ENCODE results near the gene LRRC49.
"Not testable (repeated sequence)": the region's sequence is repeated elsewhere in the genome, so short reads cannot be mapped to it uniquely, and the experiment has no call there.

DNA sequence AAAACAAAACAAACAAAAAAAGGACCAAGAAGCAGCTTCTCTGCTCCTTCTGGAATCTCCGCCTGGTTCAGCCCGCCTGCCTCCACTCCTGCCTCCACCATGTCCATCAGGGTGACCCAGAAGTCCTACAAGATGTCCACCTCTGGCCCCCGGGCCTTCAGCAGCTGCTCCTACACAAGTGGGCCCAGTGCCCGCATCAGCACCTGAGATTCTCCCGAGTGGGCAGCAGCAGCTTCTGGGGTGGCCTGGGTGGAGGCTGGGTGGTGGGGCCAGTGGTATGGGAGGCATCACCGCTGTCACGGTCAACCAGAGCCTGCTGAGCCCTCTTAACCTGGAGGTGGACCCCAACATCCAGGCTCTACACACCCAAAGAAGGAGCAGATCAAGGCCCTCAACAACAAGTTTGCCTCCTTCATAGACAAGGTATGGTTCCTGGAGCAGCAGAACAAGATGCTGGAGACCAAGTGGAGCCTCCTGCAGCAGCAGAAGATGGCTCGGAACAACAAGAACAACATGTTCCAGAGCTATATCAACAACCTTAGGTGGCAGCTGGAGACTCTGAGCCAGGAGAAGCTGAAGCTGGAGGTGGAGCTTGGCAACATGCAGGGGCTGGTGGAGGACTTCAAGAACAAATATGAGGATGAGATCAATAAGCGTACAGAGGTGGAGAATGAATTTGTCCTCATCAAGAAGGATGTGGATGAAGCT lies 33.9 kb upstream of the LRRC49 start:
- TF ChIP-seq, protein P1, sequence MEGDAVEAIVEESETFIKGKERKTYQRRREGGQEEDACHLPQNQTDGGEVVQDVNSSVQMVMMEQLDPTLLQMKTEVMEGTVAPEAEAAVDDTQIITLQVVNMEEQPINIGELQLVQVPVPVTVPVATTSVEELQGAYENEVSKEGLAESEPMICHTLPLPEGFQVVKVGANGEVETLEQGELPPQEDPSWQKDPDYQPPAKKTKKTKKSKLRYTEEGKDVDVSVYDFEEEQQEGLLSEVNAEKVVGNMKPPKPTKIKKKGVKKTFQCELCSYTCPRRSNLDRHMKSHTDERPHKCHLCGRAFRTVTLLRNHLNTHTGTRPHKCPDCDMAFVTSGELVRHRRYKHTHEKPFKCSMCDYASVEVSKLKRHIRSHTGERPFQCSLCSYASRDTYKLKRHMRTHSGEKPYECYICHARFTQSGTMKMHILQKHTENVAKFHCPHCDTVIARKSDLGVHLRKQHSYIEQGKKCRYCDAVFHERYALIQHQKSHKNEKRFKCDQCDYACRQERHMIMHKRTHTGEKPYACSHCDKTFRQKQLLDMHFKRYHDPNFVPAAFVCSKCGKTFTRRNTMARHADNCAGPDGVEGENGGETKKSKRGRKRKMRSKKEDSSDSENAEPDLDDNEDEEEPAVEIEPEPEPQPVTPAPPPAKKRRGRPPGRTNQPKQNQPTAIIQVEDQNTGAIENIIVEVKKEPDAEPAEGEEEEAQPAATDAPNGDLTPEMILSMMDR (IDR thresholded peaks at IDR 0.05), result not testable (repeated sequence)
- TF ChIP-seq POLR2A (IDR thresholded peaks at IDR 0.05; ENCODE audit: low read depth), result not testable (repeated sequence)

All from esophagus muscularis mucosa (tissue), 3 donors.